ENCODE results near the gene IRF6.

Gene IRF6

GRCh38 chr1:209786146-209786545 is 19.8 kb downstream of the IRF6 start:
- no peak for DNase-seq

GRCh38 chr1:209785592-209785991 is 20.4 kb downstream of the IRF6 start:
- DNase-seq = no peak

DNA sequence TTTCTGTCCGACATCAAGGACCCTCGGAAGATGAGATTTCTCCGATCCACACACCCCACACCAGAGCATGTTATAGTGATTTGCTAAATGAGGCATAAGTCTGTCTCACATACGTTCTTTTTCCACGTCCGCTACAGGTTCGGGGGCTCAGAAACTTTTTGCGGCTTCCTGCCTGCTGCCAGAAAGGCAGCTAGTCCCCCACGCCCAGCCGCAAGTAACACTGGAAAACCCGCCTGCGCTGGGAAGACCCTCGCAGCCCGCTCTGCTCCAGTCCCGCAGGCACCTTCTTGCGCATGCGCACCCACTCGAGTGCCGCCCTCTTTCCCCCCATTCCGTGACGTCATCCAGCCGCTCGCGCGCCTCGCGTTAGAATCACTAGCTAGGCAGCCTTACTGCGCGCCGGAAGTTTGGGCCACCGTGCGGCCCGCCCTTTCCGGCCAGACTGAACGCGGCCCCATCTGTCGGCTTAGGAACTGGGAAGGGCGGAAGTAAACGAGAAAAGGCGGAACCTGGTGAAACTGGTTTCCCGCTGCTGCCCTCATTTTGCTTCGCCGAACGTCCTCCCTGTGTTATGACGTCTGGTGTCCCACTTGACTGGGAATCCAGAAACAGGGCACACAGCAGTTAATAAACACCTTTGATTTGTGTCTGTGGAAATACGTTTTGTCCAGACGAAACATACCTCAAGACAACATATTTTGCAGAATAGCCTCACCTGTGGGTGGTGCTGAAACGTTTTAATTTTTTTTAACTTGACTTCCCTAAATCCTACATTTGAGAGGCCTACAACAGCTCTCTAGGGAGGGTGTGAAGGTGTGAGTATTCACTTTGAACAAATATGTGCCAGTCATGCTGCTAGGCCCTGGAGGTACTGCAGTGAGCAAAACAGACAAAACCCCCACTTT is 21.4 kb downstream of the IRF6 start, which contains the start of gene C1orf74:
Gene C1orf74 (minus strand): TSS at position 295 of the 905 bp plus-strand sequence. CDS start 925 bp downstream, outside the sequence.
- DNase-seq = peak; percentile 90 to 96

GRCh38 chr1:209783386-209783785 is 22.6 kb downstream of the IRF6 start:
- DNase-seq = no peak

DNA sequence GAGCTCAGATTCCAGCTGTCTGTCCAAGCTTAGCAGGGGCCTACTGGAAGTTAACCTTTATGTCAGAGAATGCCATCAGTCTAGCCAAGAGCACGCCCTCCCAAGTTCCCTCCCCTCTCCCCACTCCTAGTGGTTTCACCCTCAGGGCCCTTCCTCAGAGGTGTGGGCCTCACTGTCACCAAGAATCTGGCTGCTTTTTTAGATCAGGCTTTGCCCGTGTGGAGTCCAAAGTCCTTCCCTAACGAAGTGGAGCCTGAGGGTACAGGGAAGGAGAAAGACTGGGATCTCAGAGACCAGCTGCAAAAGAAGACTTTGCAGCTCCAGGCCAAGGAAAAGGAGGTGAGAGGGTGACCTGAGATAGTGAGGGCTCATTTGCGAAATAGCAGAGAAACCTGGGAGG is 25.7 kb downstream of the IRF6 start:
- no peak for DNase-seq

GRCh38 chr1:209778102-209778501 is 27.8 kb downstream of the IRF6 start:
- no peak for DNase-seq

DNA sequence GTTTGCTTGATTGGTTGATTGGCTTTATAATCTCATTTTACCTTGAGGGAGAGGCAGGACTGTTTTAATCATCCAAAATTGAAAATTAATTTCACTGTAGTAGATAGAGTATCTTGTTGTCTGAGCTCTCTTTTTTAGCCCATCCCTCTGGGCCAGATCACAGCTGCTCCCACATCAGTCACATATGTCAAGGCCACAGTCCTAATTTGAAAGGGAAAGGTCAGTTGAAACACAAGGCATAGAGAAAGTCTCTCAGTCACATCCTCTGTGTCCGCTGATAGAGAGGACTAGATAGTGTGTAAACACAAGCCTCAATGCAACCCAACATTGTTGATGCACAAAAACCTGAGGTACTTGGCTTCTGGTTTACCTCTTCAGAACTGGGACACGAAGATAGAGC is 28.4 kb downstream of the IRF6 start:
- DNase-seq = no peak

DNA sequence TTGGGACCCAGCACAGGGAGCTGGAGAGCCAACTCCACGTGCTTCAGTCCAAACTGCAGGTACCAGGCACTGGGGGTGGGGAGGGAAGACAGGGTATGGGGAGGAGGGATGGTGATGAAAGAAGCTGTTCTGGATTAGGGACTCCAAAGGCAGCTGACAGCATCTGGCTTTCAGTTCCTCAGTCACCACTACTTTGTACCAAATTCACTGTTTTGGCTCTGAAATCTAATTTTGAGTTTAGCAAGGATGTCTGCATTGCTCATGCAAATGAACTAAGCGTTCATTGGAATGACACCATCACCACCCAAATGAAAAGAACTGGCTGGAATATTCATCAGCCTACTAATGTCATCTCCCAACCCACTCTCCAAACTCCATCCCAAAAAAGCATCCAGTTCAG is 30.3 kb downstream of the IRF6 start:
- no peak for DNase-seq

GRCh38 chr1:209774592-209774991 is 31.4 kb downstream of the IRF6 start:
- no peak for DNase-seq

DNA sequence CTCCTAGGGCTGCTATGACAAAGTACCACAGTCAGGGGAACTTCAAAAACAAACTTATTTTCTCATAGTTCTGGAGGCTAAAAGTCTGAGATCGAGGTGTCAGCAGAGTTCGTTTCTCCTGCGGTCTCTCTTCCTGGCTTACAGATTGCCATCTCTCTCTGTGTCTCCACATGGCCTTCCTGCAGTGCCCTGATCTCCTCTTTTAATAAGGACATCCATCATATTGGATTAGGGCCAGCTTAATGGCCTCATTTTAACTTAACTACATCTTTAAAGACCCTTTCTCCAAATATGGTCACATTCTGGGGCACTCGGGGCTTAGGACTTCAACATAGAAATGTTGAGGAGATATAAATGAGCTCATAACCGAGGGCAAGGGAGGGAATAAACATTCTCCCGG is 33.8 kb downstream of the IRF6 start:
- no peak for DNase-seq

- no peak for DNase-seq
These were observed 35.1 kb downstream of the IRF6 start for GRCh38 chr1:209770636-209771415.

GRCh38 chr1:209769971-209770370 is 36.0 kb downstream of the IRF6 start:
- DNase-seq = no peak

DNA sequence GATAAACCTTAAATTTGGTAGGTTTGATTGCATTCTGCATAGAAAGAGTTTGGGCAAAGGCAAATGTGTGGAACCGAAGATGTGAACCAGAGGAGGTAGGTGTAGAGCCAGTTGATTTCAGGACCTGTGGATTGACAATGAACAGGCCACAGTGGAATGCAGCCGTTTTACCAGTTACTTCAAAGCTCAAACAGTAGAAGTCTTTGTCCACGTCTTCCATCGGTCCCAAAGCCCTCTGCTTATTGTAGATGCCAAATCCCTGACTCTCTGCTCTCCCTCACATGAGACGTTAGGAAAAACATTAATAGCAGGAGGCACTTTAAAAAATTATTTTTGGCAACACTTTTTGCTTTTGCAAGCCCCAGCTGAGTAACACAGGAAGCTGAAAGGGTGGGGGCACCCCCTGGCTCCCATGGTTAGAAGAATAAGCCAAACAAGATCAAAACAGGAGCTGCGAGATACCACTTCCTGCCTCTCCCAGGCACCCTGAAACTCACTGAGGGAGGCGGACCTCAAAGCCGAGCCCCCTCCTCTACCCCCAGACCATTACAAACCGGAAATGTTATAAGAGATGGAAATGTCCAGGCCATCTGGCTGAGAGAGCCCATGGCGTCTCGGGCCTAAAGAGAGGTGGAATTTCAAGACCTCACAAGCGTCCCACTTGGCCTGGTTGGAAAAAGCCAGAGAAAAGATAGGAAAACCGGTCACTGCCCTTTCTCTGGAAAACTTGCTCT is 36.6 kb downstream of the IRF6 start:
- DNase-seq = no peak

GRCh38 chr1:209768354-209768774 is 37.6 kb downstream of the IRF6 start:
- no peak for DNase-seq

DNA sequence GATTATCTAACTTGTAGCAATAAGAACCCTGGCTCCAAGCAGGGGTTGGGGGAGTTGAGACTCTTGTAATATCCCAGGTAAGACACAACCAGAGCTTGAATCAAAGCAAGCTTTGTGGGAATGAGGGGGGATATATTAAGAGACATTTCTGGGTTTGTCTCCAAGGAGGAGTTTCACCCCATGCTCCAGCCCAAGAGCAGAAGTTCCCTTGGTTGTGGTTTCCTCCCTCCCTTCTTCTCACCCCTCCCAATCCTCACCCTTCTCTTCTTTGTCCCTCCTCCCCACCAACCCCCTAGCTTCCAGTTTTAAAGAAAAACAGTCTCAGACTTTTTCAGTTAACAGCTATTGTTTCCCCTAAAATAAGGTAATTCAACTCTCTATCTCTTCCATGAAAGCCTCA is 38.2 kb downstream of the IRF6 start:
- no peak for DNase-seq

- no peak for DNase-seq
These were observed 38.8 kb downstream of the IRF6 start for GRCh38 chr1:209767096-209767495.

GRCh38 chr1:209766051-209766450 is 39.9 kb downstream of the IRF6 start:
- no peak for DNase-seq

- no peak for DNase-seq
These were observed 44.8 kb downstream of the IRF6 start for GRCh38 chr1:209761011-209761635.

- no peak for DNase-seq
These were observed 46.0 kb downstream of the IRF6 start for GRCh38 chr1:209759829-209760359.

DNA sequence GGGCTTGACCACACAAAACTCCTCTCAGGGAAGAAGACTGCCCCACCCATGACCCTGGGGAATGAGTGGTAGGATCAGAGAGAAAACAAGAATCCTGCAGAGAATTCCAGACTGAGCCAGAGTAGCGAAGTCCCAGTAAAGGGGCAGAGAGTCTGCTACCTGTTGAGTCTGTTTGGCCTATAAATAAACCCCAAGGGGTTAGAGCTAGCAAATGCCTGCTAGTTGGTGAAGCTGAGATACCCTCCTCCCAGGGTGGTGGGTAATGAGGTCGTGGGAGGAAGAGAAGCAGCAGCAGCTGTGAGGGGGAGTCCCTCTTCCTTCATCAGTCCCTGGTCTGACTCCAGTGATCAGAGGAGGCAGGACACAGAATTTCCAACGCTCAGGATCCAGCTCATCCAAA is 47.5 kb downstream of the IRF6 start:
- DNase-seq = no peak

DNA sequence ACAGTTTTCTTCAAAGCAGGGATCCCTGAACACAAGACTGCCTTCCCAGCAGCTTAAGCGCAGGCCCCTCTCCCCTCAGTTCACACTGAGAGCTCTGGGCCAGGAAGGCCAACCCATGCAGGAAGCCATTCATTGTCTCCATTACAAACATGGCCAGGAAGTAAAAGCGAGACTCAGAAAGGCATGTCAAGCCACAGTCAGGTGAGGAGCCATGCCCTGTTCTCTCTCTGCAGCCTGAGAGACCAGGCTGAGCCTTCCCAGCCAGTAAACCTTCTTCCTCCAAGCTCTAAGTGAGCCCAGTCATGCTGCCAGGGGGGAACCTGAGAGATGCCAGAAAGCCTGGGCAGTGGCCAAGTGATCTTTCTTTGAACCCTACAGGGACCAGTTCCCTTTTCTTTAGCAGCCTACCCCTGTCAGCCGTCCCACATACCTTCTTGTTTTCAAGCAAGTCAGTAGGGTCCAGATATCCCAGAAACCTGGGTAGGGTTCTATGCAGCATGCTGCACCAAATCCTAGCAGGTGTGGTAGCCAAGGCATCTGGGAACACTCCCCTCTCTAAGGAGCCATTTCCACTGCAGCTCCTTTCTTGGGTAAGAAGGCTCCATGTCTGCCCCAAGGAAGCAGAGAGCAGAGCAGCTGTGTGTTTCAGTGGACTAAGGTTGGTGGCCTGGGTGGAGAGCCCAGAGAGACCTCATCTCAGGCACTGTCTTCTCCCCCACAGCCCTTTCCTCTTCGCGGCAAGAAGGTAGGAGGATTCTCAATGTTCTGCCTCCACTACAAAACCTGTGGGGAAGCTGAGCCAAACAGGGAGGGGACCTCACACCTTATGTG is 49.1 kb downstream of the IRF6 start:
- no peak for DNase-seq

All from NCI-H526 (cell line).